Measurements from ENCODE around the gene ZMYND19.

The ZMYND19 gene

DNA sequence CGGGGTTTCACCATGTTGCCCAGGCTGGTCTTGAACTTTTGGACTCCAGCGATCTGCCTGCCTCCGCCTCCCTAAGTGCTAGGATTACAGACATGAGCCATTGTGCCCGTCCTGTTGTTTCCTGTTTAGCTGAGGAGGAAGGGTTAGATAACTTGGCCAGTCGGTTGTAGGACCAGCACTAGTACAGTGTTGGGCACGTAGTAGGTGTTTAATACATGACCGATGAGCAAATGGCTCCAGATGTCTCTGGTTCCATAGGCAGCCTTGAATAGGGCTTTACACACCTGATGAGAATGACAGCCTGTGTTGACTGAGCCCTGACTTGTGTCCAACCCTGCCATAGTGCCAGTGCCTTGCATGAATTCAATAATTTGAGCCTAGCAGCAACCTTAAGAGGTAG, 30.3 kb upstream of the ZMYND19 start:
- 0 out of 2 replicates have a peak overlapping the region, but pooled peaks have one; percentile 0 for H3K4me3 ChIP-seq
- in situ Hi-C loops (cut with MboI; ENCODE audit: low sequenced_read_pairs) = no loop called here
- peaks cover 26% of the 10 kb centered on the region for H3K4me1 ChIP-seq
- no peaks in the 10 kb centered on the region for H3K27me3 ChIP-seq (ENCODE audit: low read depth)
- no peaks in the 10 kb centered on the region for H3K9me3 ChIP-seq
- H3K36me3 ChIP-seq (replicated peaks) = peaks cover 29% of the 10 kb centered on the region
- DNase-seq (ENCODE audit: low spot score in 2 of 2) = no peak

- in situ Hi-C loops (cut with MboI; ENCODE audit: low sequenced_read_pairs) = no loop called here
Measured at GRCh38 chr9:137620048-137620405, 29.7 kb upstream of the ZMYND19 start.

DNA sequence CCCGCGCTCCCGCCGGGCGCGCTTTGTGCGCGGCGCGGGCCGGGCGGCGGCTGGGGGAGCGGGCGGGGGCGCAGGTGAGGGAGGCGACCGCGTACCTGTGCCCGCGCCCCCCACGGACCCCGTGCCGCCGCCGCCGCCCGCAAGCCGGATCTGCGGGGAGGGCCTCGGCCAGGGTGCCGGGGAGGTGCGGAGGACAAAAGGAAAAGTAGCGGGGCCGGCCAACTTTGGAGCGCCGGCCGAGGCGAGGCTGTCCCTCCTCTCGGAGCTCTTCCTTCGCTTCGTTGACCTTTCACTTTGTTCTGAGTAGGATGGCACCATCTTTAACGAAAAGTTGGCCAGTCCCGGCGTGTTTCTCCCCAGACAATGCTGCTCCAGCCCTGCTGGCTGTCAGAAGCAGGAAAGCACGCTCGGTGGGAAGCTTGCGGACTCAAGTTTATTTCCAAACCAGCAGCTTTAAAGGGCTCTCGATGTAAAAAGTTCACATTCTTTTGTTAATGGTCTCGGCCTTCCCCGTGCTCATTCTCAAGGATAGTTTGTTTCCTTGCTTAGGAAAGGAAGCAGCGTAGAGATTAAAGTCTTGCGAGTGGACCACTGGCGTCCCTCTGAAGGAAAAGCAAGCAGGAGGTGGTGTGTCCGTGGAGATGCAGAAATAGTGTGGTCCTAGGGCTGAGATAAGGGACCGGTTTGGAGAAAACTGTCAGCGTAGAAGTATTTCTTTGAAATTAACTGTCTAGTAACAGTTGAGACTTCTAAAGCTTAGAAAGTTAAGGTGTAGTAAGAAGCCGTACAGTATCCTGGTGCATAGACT, 29.1 kb upstream of the ZMYND19 start:
- H3K4me3 ChIP-seq = peak overlapping the region; percentile 76
- peaks cover 38% of the 10 kb centered on the region for H3K36me3 ChIP-seq (replicated peaks)
- in situ Hi-C loops (cut with MboI; ENCODE audit: low sequenced_read_pairs) = no loop called here
- H3K27me3 ChIP-seq (ENCODE audit: low read depth) = no peaks in the 10 kb centered on the region
- DNase-seq (ENCODE audit: low spot score in 2 of 2) = peak in 1 of 2 experiments; percentile 53
- H3K4me1 ChIP-seq = peaks cover 19% of the 10 kb centered on the region
- no peaks in the 10 kb centered on the region for H3K9me3 ChIP-seq

More at GRCh38 chr9:137620048-137620405, 29.7 kb upstream of the ZMYND19 start:
- Histone ChIP-seq H3K4me3 (peak overlapping the region; percentile 76), H3K27me3 (ENCODE audit: low read depth) (no peaks in the 10 kb centered on the region), H3K4me1 (peaks cover 21% of the 10 kb centered on the region), H3K36me3 (replicated peaks) (peaks cover 32% of the 10 kb centered on the region), H3K9me3 (no peaks in the 10 kb centered on the region)
- no peak for DNase-seq (ENCODE audit: low spot score in 2 of 2)

- H3K4me3 ChIP-seq = peak within 1 kb of the TSS; percentile 95
- in situ Hi-C loops (cut with MboI; ENCODE audit: low sequenced_read_pairs) = no loop called here
- H3K36me3 ChIP-seq (replicated peaks) = peaks cover 46% of the 10 kb centered on the region
- peak; percentile 68 to 87 for DNase-seq (ENCODE audit: low spot score in 2 of 2)
- no peaks in the 10 kb centered on the region for H3K9me3 ChIP-seq
- H3K4me1 ChIP-seq = peaks cover 19% of the 10 kb centered on the region
- H3K27me3 ChIP-seq (ENCODE audit: low read depth) = no peaks in the 10 kb centered on the region
Measured at GRCh38 chr9:137618105-137619067, 28.1 kb upstream of the ZMYND19 start, which contains the start of gene EHMT1. Gene EHMT1 (plus strand): TSS chr9:137619005. CDS start chr9:137619029, 24 bp downstream.

DNA sequence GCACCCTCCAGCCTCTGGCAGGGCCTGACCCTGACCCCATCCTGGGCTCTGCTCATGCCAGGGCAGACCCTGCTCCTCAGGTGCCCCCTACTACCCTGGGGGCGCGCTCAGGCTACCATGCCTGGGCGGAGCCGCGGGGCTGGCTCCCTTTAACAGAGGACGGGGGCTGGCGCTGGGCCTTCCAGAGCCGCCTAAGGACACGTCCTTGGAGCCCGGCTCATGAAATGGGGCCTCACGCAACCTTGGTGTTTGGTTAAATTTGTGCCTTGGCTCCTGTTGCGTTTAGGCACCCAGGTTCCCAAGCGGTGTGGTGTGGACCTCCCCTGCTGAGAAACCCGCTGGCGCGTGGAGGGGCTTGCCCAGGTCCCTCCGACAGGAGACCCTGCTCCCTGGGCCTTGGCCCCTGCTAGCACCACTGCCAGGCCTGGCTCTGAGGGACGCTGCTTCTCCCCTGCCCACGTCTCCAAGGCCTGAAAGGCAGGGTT, 25.1 kb upstream of the ZMYND19 start:
- in situ Hi-C loops (cut with MboI; ENCODE audit: low sequenced_read_pairs) = no loop called here

GRCh38 chr9:137614631-137615386, 24.5 kb upstream of the ZMYND19 start:
- Histone ChIP-seq H3K36me3 (replicated peaks) (peaks cover 41% of the 10 kb centered on the region), H3K27me3 (ENCODE audit: low read depth) (no peaks in the 10 kb centered on the region), H3K4me3 (no peak overlapping the region), H3K4me1 (peaks cover 8% of the 10 kb centered on the region; the same call in 1 of the 2 replicates), H3K9me3 (no peaks in the 10 kb centered on the region)
- in situ Hi-C loops (cut with MboI; ENCODE audit: low sequenced_read_pairs) = no loop called here
- DNase-seq (ENCODE audit: low spot score in 2 of 2) = no peak

More for the DNA sequence above, 25.1 kb upstream of the ZMYND19 start:
- Histone ChIP-seq H3K27me3 (ENCODE audit: low read depth) (no peaks in the 10 kb centered on the region), H3K4me3 (no peak overlapping the region), H3K4me1 (peaks cover 12% of the 10 kb centered on the region; the same call in 1 of the 2 replicates), H3K36me3 (replicated peaks) (peaks cover 41% of the 10 kb centered on the region), H3K9me3 (no peaks in the 10 kb centered on the region)
- DNase-seq (ENCODE audit: low spot score in 2 of 2) = no peak

DNA sequence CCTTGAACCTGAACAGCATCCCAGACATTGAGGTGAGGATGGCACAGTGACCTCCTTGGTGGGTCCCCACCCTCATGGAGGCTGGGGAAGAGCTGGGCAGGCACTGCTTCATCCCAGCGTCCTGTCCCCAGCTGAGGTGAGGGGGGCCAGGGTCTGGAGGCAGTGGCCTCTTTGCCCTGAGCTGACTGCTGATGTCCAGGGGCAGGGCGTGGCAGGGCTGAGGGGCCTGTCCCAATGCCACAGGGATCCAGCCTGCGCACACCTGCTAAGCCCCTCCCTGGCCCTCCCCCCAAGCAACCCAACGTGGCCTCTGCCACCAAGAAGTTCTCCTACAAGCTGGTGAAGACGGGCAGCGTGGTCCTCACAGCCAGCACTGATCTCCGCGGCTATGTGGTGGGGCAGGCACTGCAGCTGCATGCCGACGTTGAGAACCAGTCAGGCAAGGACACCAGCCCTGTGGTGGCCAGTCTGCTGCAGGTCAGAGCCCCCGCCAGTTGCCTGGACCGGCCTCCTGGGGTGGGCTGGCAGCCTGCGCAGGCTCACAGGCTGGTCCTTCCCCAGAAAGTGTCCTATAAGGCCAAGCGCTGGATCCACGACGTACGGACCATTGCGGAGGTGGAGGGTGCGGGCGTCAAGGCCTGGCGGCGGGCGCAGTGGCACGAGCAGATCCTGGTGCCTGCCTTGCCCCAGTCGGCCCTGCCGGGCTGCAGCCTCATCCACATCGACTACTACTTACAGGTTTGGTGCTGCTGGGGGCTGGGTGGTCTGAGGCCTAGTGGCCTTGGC, 23.6 kb upstream of the ZMYND19 start:
- no peak for DNase-seq (ENCODE audit: low spot score in 2 of 2)
- H3K36me3 ChIP-seq (replicated peaks) = peaks cover 41% of the 10 kb centered on the region

DNA sequence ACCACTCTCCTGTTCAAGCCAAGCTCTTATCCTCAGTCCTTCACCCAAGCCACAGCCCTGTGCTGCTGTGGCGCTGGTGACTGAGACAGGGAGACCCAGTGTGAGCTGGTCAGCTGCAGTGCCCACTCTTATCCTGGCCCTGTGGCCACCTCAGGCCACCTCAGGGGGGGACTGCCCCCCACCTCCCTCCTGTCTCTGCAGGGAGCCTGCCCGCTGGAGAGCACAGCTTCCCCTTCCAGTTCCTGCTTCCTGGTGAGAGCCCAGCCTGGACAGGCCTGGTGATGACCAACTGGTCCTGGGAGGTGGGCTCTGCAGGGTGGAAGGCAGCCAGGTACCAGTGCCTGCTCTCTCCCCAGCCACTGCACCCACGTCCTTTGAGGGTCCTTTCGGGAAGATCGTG, 22.9 kb upstream of the ZMYND19 start:
- H3K4me3 ChIP-seq = no peak overlapping the region

More for the DNA sequence above, 23.6 kb upstream of the ZMYND19 start:
- no peaks in the 10 kb centered on the region for H3K27me3 ChIP-seq (ENCODE audit: low read depth)
- H3K4me3 ChIP-seq = no peak overlapping the region
- in situ Hi-C loops (cut with MboI; ENCODE audit: low sequenced_read_pairs) = no loop called here
- H3K9me3 ChIP-seq = no peaks in the 10 kb centered on the region
- peaks cover 8% of the 10 kb centered on the region; the same call in 1 of the 2 replicates for H3K4me1 ChIP-seq

GRCh38 chr9:137612741-137613142, 22.4 kb upstream of the ZMYND19 start:
- Histone ChIP-seq H3K4me3 (no peak overlapping the region), H3K4me1 (peaks cover 7% of the 10 kb centered on the region; the same call in 1 of the 2 replicates)
- in situ Hi-C loops (cut with MboI; ENCODE audit: low sequenced_read_pairs) = no loop called here

More for the DNA sequence above, 22.9 kb upstream of the ZMYND19 start:
- in situ Hi-C loops (cut with MboI; ENCODE audit: low sequenced_read_pairs) = no loop called here
- no peaks in the 10 kb centered on the region for H3K9me3 ChIP-seq
- DNase-seq (ENCODE audit: low spot score in 2 of 2) = no peak
- H3K27me3 ChIP-seq (ENCODE audit: low read depth) = no peaks in the 10 kb centered on the region
- H3K36me3 ChIP-seq (replicated peaks) = peaks cover 38% of the 10 kb centered on the region
- peaks cover 8% of the 10 kb centered on the region; the same call in 1 of the 2 replicates for H3K4me1 ChIP-seq

GRCh38 chr9:137611623-137612609, 21.6 kb upstream of the ZMYND19 start:
- Histone ChIP-seq H3K4me3 (no peak overlapping the region), H3K27me3 (ENCODE audit: low read depth) (no peaks in the 10 kb centered on the region), H3K36me3 (replicated peaks) (peaks cover 30% of the 10 kb centered on the region), H3K9me3 (no peaks in the 10 kb centered on the region), H3K4me1 (peaks cover 4% of the 10 kb centered on the region)
- in situ Hi-C loops (cut with MboI; ENCODE audit: low sequenced_read_pairs) = no loop called here
- DNase-seq (ENCODE audit: low spot score in 2 of 2) = no peak

More at GRCh38 chr9:137612741-137613142, 22.4 kb upstream of the ZMYND19 start:
- Histone ChIP-seq H3K9me3 (no peaks in the 10 kb centered on the region), H3K36me3 (replicated peaks) (peaks cover 38% of the 10 kb centered on the region), H3K27me3 (ENCODE audit: low read depth) (no peaks in the 10 kb centered on the region)
- no peak for DNase-seq (ENCODE audit: low spot score in 2 of 2)

DNA sequence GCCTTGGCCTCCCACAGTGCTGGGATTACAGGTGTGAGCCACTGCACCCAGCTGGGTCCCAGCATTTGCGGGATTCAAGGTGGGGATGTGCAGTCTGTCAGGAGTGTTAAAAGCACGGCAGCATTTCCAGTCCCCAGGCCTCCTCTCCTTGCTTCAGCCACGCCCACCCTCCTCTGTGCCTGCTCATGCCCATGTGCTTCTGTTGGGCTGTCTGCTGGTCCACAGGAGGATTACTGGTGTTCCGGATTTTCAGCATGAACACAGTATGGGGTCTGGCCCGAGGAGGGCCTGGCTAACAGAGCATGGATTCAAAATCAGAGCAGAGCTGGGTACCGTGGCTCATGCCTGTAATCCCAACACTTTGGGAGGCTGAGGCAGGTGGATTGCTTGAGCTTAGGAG, 20.6 kb upstream of the ZMYND19 start:
- DNase-seq (ENCODE audit: low spot score in 2 of 2) = no peak
- no peaks in the 10 kb centered on the region for H3K9me3 ChIP-seq
- peaks cover 23% of the 10 kb centered on the region for H3K36me3 ChIP-seq (replicated peaks)
- in situ Hi-C loops (cut with MboI; ENCODE audit: low sequenced_read_pairs) = no loop called here
- H3K4me3 ChIP-seq = no peak overlapping the region
- H3K27me3 ChIP-seq (ENCODE audit: low read depth) = no peaks in the 10 kb centered on the region
- peaks cover 10% of the 10 kb centered on the region for H3K4me1 ChIP-seq

All from HAP-1 (cell line).